ENCODE data around the gene SEC63.

SEC63 gene

GRCh38 chr6:107819217-107819616, 138.8 kb downstream of the SEC63 start:
- H3K36me3 ChIP-seq: no peaks in the 10 kb centered on the region
- H3K9me3 ChIP-seq: no peaks in the 10 kb centered on the region
- no peak for DNase-seq
- H3K4me3 ChIP-seq (ENCODE audit: low read depth, low read length): no peak overlapping the region
- TF ChIP-seq CTCF (IDR thresholded peaks at IDR 0.05; ENCODE audit: low read depth, low read length): no peak
- H3K27me3 ChIP-seq: no peaks in the 10 kb centered on the region; the same call in 1 of the 2 replicates
- peaks cover 11% of the 10 kb centered on the region for H3K4me1 ChIP-seq

GRCh38 chr6:107818272-107818671, 139.7 kb downstream of the SEC63 start:
- Histone ChIP-seq H3K4me1 (peaks cover 11% of the 10 kb centered on the region), H3K36me3 (no peaks in the 10 kb centered on the region), H3K27me3 (no peaks in the 10 kb centered on the region; the same call in 1 of the 2 replicates), H3K9me3 (no peaks in the 10 kb centered on the region), H3K4me3 (ENCODE audit: low read depth, low read length) (no peak overlapping the region)
- DNase-seq: no peak
- no peak for TF ChIP-seq CTCF (IDR thresholded peaks at IDR 0.05; ENCODE audit: low read depth, low read length)

GRCh38 chr6:107817784-107818183, 140.2 kb downstream of the SEC63 start:
- peaks cover 11% of the 10 kb centered on the region for H3K4me1 ChIP-seq
- H3K36me3 ChIP-seq: no peaks in the 10 kb centered on the region

More at GRCh38 chr6:107817784-107818183, 140.2 kb downstream of the SEC63 start:
- H3K9me3 ChIP-seq: no peaks in the 10 kb centered on the region
- H3K27me3 ChIP-seq: no peaks in the 10 kb centered on the region; the same call in 1 of the 2 replicates
- DNase-seq: no peak
- TF ChIP-seq CTCF (IDR thresholded peaks at IDR 0.05; ENCODE audit: low read depth, low read length): no peak
- no peak overlapping the region for H3K4me3 ChIP-seq (ENCODE audit: low read depth, low read length)

Measured in BE2C (cell line).